ENCODE data around the gene KCNJ1.

Gene KCNJ1

GRCh38 chr11:128809128-128809527 lies 58.0 kb downstream of the KCNJ1 start:
- ATAC-seq, result peak; percentile 70

GRCh38 chr11:128807909-128808308 lies 59.2 kb downstream of the KCNJ1 start:
- ATAC-seq (no peak), DNase-seq (ENCODE audit: low spot score in 2 of 2) (no peak)
- Mint-ChIP-seq H3K9me3 (no peaks in the 10 kb centered on the region), H3K36me3 (peaks cover 90% of the 10 kb centered on the region), H3K27ac (peak overlapping the region; percentile 78), H3K4me3 (no peak overlapping the region), H3K4me1 (peaks cover 68% of the 10 kb centered on the region)

More at GRCh38 chr11:128809128-128809527, 58.0 kb downstream of the KCNJ1 start:
- no peak overlapping the region for H3K4me3 Mint-ChIP-seq
- H3K4me1 Mint-ChIP-seq, result peaks cover 61% of the 10 kb centered on the region
- DNase-seq (ENCODE audit: low spot score in 2 of 2), result no peak
- H3K9me3 Mint-ChIP-seq, result no peaks in the 10 kb centered on the region
- H3K27ac Mint-ChIP-seq, result peak overlapping the region; percentile 65
- peaks cover 87% of the 10 kb centered on the region for H3K36me3 Mint-ChIP-seq

DNA sequence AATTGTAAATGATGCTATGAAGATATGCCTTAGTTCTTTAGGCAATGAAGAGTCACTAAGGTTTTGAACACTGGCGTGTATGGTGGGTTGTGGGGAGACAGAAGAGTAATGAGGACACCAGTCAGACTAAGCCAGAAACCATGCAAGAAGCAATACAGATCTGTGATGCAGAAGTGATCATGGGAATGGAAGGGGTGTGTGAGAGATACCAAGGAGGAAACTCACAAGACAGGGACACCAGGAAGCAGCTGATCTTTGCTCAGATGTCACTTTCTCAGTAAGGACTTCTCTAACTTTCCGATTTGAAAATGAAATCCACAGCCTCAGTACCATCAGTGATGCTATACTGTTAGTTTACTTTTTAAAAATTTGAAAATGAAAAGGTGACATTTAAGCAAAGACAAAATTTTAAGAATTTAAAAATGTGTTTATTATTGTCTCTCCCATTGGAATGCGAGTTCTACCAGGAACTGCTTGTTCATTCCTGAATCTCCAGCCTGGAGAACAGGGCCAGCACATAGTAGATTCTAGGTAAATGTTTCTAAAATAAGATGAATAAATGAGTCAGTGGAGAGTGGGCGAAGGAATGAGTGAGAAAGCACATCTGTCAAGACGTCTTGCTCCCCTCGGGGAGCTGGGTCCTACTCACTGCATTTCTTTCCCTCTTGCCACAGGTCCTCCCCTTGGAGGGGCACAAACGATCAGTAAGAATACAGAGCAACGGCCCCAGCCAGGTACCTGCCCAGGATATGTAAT lies 60.4 kb downstream of the KCNJ1 start:
- H3K36me3 Mint-ChIP-seq, result peaks cover 94% of the 10 kb centered on the region
- ATAC-seq (peak; percentile 67), DNase-seq (ENCODE audit: low spot score in 2 of 2) (no peak)
- H3K4me3 Mint-ChIP-seq, result no peak overlapping the region
- H3K27ac Mint-ChIP-seq, result peak overlapping the region; percentile 78
- no peaks in the 10 kb centered on the region for H3K9me3 Mint-ChIP-seq
- H3K4me1 Mint-ChIP-seq, result peaks cover 76% of the 10 kb centered on the region

- peak overlapping the region; percentile 78 for H3K27ac Mint-ChIP-seq
- H3K4me3 Mint-ChIP-seq, result no peak overlapping the region
- peaks cover 92% of the 10 kb centered on the region for H3K36me3 Mint-ChIP-seq
- H3K4me1 Mint-ChIP-seq, result peaks cover 66% of the 10 kb centered on the region
- no peaks in the 10 kb centered on the region for H3K9me3 Mint-ChIP-seq
- ATAC-seq (no peak), DNase-seq (ENCODE audit: low spot score in 2 of 2) (no peak)
Observed at GRCh38 chr11:128804481-128804880, 62.6 kb downstream of the KCNJ1 start.

GRCh38 chr11:128803449-128804245 lies 63.4 kb downstream of the KCNJ1 start:
- peaks cover 91% of the 10 kb centered on the region for H3K36me3 Mint-ChIP-seq
- peak overlapping the region; percentile 78 for H3K27ac Mint-ChIP-seq
- H3K4me3 Mint-ChIP-seq, result no peak overlapping the region
- no peak for ATAC-seq
- H3K9me3 Mint-ChIP-seq, result no peaks in the 10 kb centered on the region
- H3K4me1 Mint-ChIP-seq, result peaks cover 59% of the 10 kb centered on the region
- no peak for DNase-seq (ENCODE audit: low spot score in 2 of 2)

GRCh38 chr11:128803011-128803410 lies 64.1 kb downstream of the KCNJ1 start:
- ATAC-seq, result no peak
- peaks cover 91% of the 10 kb centered on the region for H3K36me3 Mint-ChIP-seq
- DNase-seq (ENCODE audit: low spot score in 2 of 2), result no peak
- H3K4me1 Mint-ChIP-seq, result peaks cover 59% of the 10 kb centered on the region
- H3K27ac Mint-ChIP-seq, result peak overlapping the region; percentile 78
- H3K9me3 Mint-ChIP-seq, result no peaks in the 10 kb centered on the region
- no peak overlapping the region for H3K4me3 Mint-ChIP-seq

DNA sequence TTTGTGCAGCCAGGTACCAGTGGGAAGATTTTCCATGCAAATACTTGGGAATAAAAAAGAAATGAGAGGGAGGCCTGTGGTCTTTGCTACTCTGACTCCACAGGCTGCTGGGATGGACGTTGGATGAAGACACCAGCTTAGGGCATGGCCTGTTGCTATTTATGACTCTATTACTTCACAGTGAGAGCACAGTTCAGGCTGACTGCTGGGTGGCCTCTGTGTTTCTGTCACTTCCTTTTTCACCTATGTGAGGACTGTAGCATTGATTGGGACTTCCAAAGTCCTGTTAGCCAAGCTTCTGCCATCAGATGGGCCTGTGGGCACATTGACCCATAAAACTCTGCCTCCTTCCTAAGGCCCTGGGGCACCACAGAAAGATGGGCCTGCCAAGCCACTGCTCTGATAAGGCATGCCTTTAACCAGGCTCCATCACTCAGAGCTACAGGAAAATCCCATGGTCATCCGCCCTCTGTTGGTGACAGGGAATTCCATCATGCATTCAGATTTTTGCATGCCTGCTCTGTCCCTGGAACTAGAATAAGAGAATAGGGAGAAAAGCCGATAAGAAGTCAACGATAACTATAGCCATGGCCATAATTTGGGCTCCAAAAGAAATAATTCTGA lies 64.6 kb downstream of the KCNJ1 start:
- Mint-ChIP-seq H3K4me1 (peaks cover 57% of the 10 kb centered on the region), H3K9me3 (no peaks in the 10 kb centered on the region), H3K27ac (peak overlapping the region; percentile 78), H3K36me3 (peaks cover 91% of the 10 kb centered on the region), H3K4me3 (no peak overlapping the region)
- DNase-seq (ENCODE audit: low spot score in 2 of 2) (no peak), ATAC-seq (no peak)

DNA sequence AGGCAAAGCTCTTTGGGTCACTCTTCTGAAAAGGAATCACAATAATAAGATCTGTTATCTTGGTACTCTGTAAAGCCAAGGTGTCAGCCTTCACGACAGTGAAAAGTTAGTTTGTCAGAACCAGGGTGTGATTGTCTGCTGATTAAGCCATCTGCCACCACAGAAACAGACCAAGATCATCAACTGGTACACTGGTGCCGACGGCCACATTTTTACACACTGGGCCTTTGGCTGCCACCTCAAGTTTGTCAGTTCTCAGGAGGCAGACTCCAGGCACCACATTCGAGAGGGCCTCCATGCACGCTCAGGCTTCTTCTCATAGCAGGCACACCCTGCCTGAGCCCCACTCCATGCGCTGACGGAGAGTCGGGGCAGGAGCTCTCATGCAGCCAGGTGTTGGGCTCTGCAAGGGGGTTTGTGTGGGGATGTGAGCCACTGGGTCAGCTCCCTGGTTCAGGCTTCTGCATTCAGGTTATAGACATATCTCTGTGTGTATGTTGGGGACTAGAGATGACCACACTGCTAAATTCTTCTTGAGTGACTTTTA lies 66.2 kb downstream of the KCNJ1 start:
- Mint-ChIP-seq H3K4me3 (no peak overlapping the region), H3K9me3 (no peaks in the 10 kb centered on the region), H3K4me1 (peaks cover 44% of the 10 kb centered on the region), H3K27ac (peak overlapping the region; percentile 78), H3K36me3 (peaks cover 92% of the 10 kb centered on the region)
- no peak for ATAC-seq
- no peak for DNase-seq (ENCODE audit: low spot score in 2 of 2)

DNA sequence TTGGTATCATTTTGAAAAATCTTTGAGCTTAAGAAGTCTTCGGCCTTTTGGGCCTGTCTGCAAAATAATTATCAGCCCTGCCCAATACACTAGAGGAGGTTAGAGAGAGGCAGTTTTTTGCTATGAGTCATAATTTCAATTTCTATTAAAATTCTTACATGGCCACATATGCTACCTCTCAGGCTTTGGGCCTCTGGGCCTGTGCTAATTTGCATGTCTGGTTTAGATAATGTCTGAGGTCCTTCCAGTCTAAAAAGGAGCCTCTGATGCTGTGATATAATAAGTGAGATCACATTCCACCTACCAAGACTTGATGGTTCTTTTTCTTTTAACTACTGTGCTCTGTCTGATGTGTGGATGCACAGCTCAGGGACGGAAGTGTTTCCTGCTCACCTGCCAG lies 70.8 kb downstream of the KCNJ1 start:
- no peak for DNase-seq (ENCODE audit: low spot score in 2 of 2)

GRCh38 chr11:128790196-128790595 lies 76.9 kb downstream of the KCNJ1 start:
- Mint-ChIP-seq H3K4me3 (no peak overlapping the region), H3K27ac (peak overlapping the region; percentile 77), H3K36me3 (peaks cover 76% of the 10 kb centered on the region), H3K4me1 (peaks cover 36% of the 10 kb centered on the region), H3K9me3 (no peaks in the 10 kb centered on the region)
- no peak for ATAC-seq
- DNase-seq (ENCODE audit: low spot score in 2 of 2), result no peak

More for the DNA sequence above, 70.8 kb downstream of the KCNJ1 start:
- H3K4me1 Mint-ChIP-seq, result peaks cover 23% of the 10 kb centered on the region
- peak; percentile 60 for ATAC-seq
- peaks cover 82% of the 10 kb centered on the region for H3K36me3 Mint-ChIP-seq
- peak overlapping the region; percentile 46 for H3K27ac Mint-ChIP-seq
- no peaks in the 10 kb centered on the region for H3K9me3 Mint-ChIP-seq
- H3K4me3 Mint-ChIP-seq, result no peak overlapping the region

- DNase-seq (ENCODE audit: low spot score in 2 of 2) (no peak), ATAC-seq (no peak)
- peaks cover 76% of the 10 kb centered on the region for H3K36me3 Mint-ChIP-seq
- H3K4me3 Mint-ChIP-seq, result no peak overlapping the region
- H3K9me3 Mint-ChIP-seq, result no peaks in the 10 kb centered on the region
- H3K27ac Mint-ChIP-seq, result peak overlapping the region; percentile 77
- H3K4me1 Mint-ChIP-seq, result peaks cover 39% of the 10 kb centered on the region
Observed at GRCh38 chr11:128789497-128790150, 77.5 kb downstream of the KCNJ1 start.

Measured in stimulated activated effector memory CD8-positive, alpha-beta T cell treated with anti-CD3 and anti-CD28 coated beads, Interleukin-12 subunit alpha, Interleukin-12 subunit beta, amount 100 ng/mL, for 72 hours (primary cell).